ENCODE results near the gene ZDHHC4.
"Not testable (repeated sequence)": the region's sequence is repeated elsewhere in the genome, so short reads cannot be mapped to it uniquely, and the experiment has no call there.

Gene ZDHHC4

GRCh38 chr7:6563936-6564770 is 13.1 kb upstream of the ZDHHC4 start:
- DNase-seq: no peak

- DNase-seq: no peak
These were observed 11.6 kb upstream of the ZDHHC4 start for GRCh38 chr7:6565655-6566054.

GRCh38 chr7:6567886-6568285 is 9.4 kb upstream of the ZDHHC4 start:
- no peak for DNase-seq

GRCh38 chr7:6571160-6571779 is 6.0 kb upstream of the ZDHHC4 start:
- DNase-seq: no peak

GRCh38 chr7:6575281-6576023 is 1.8 kb upstream of the ZDHHC4 start:
- DNase-seq: no peak

GRCh38 chr7:6576024-6576866 is 1.0 kb upstream of the ZDHHC4 start:
- no peak for DNase-seq

- DNase-seq: not testable (repeated sequence)
These were observed 336 bp upstream of the ZDHHC4 start for GRCh38 chr7:6576867-6577368.

GRCh38 chr7:6578114-6579084 is 1.1 kb downstream of the ZDHHC4 start:
- no peak for DNase-seq

GRCh38 chr7:6579446-6579845 is 2.2 kb downstream of the ZDHHC4 start:
- no peak for DNase-seq

GRCh38 chr7:6585746-6586432 is 8.6 kb downstream of the ZDHHC4 start:
- not testable (repeated sequence) for DNase-seq

- DNase-seq: no peak
These were observed 11.3 kb downstream of the ZDHHC4 start for GRCh38 chr7:6588566-6588965.

GRCh38 chr7:6589151-6589828 is 12.0 kb downstream of the ZDHHC4 start:
- no peak for DNase-seq

GRCh38 chr7:6589829-6590644 is 12.8 kb downstream of the ZDHHC4 start, which contains the start of gene INTS15:
Gene INTS15 (plus strand): TSS chr7:6590021. CDS start chr7:6590284, 263 bp downstream.
- DNase-seq: peak; percentile 79

GRCh38 chr7:6590645-6591110 is 13.4 kb downstream of the ZDHHC4 start:
- no peak for DNase-seq

- no peak for DNase-seq
These were observed 22.8 kb downstream of the ZDHHC4 start for GRCh38 chr7:6600093-6600492.

- DNase-seq: no peak
These were observed 27.2 kb downstream of the ZDHHC4 start for GRCh38 chr7:6604458-6604857.

GRCh38 chr7:6606866-6607583 is 29.8 kb downstream of the ZDHHC4 start:
- no peak for DNase-seq

- DNase-seq: no peak
These were observed 30.4 kb downstream of the ZDHHC4 start for GRCh38 chr7:6607651-6608051.
